Upper lobe of left lung (tissue), 6 donors: ENCODE measurements around the gene LSM14A. TPM values are rescaled to one million over a fixed set of nuclear protein-coding genes. Genes with fewer than 3 reads are reported as not detected.

Experiments used
- ATAC-seq, 2 donors: fragments of 200-7000 bp; cut with Tn5 transposase; one replicate each; pipeline ENCODE4 v1.9.1; 2022; ENCODE audit warnings: mild to moderate bottlenecking in 2 of 2, moderate library complexity in 2 of 2; ENCODE audit not compliant: low FRiP score in 2 of 2
- DNase-seq, 2 donors: peaks; one replicate each; pipeline ENCODE4 v3.0.0-alpha.2; 2019 to 2020
- H3K27ac ChIP-seq, 4 donors: fragments of 200-600 bp; sonication (generic); one replicate each; pipeline ENCODE4 v1.5.1; 2016 to 2019
- H3K27me3 ChIP-seq, 4 donors: fragments of 200-600 bp; sonication (generic); one replicate each; pipeline ENCODE4 v1.5.1; 2017 to 2019
- H3K36me3 ChIP-seq, 4 donors: fragments of 200-600 bp; sonication (generic); one replicate each; pipeline ENCODE4 v1.5.1; 2016 to 2019
- H3K4me1 ChIP-seq, 4 donors: fragments of 200-600 bp; sonication (generic); one replicate each; pipeline ENCODE4 v1.5.1; 2018 to 2019
- H3K4me3 ChIP-seq, 4 donors: fragments of 200-600 bp; sonication (generic); one replicate each; pipeline ENCODE4 v1.5.1; 2017 to 2019; ENCODE audit warnings: mild to moderate bottlenecking in 2 of 4, moderate library complexity in 1 of 4
- H3K9me3 ChIP-seq, 4 donors: fragments of 200-600 bp; sonication (generic); one replicate each; pipeline ENCODE4 v1.5.1; 2018 to 2019
- EP300 ChIP-seq, 4 donors: sonication (generic); formaldehyde crosslinking; IDR thresholded peaks; one replicate each; pipeline ENCODE4 v1.5.1; 2017; ENCODE audit warnings: antibody characterized with exemption in 4 of 4, control low read depth in 2 of 4
- POLR2A ChIP-seq, 4 donors: fragments of 450-650 bp; IDR thresholded peaks; one replicate each; pipeline ENCODE4 v1.5.1; 2016 to 2017; ENCODE audit warnings: antibody characterized with exemption in 4 of 4, mild to moderate bottlenecking in 2 of 4
- POLR2AphosphoS5 ChIP-seq, 2 donors: sonication (generic); formaldehyde crosslinking; IDR thresholded peaks; one replicate each; pipeline ENCODE4 v1.5.1; 2017; ENCODE audit warnings: antibody characterized with exemption in 2 of 2
- WGBS, 2 donors: methylation state at CpG; one replicate each; pipeline ENCODE4 v1.1.5; 2017 to 2018; 5-methylcytosine and 5-hydroxymethylcytosine counted together
- total RNA-seq, 6 donors: library from RNA; depleted of rRNA in 4 of 6; stranded (reverse); fragments of >200 nt in 4 of 6; gene quantifications; one replicate each; pipeline versions ENCODE4 v1.1.0 to v1.2.1, GENCODE V29; 2016 to 2021
- TF ChIP-seq, protein P1 (sequence below), 6 experiments: fragments of 450-650 bp in 4 of 6; fragments of 200-600 bp in 2 of 6; sonication (generic) in 2 of 6; IDR thresholded peaks; one replicate each; pipeline ENCODE4 v1.5.1; 2016 to 2019; ENCODE audit warnings: antibody characterized with exemption in 6 of 6
- donor health status: DM: no; HTN: no; CAD: no; lungs with moderate emphysema.
- donor health status: DM: no; HTN: yes; CAD: no; lungs with severe emphysema.

The LSM14A gene
- total RNA-seq, 6 donors from 2014 or later = 85.2 to 212 (median 96.3) TPM

- Histone ChIP-seq H3K36me3 (peaks cover 0 to 4% (median 0%) of the 10 kb centered on the region in 4 donors), H3K4me1 (peaks cover 6 to 30% (median 16%) of the 10 kb centered on the region in 4 donors), H3K9me3 (no peaks in the 10 kb centered on the region), H3K27ac (peak overlapping the region in 1 of 4 donors; percentile 48), H3K4me3 (no peak overlapping the region), H3K27me3 (no peaks in the 10 kb centered on the region)
- DNase-seq = no peak
- no peak for ATAC-seq
- WGBS, 2 donors = 67 to 80% methylated on average over 4 of the region's 4 CpGs
- TF ChIP-seq EP300 (IDR thresholded peaks at IDR 0.05) = no peak
- TF ChIP-seq POLR2AphosphoS5 (IDR thresholded peaks at IDR 0.05) = no peak
- TF ChIP-seq, protein P1, sequence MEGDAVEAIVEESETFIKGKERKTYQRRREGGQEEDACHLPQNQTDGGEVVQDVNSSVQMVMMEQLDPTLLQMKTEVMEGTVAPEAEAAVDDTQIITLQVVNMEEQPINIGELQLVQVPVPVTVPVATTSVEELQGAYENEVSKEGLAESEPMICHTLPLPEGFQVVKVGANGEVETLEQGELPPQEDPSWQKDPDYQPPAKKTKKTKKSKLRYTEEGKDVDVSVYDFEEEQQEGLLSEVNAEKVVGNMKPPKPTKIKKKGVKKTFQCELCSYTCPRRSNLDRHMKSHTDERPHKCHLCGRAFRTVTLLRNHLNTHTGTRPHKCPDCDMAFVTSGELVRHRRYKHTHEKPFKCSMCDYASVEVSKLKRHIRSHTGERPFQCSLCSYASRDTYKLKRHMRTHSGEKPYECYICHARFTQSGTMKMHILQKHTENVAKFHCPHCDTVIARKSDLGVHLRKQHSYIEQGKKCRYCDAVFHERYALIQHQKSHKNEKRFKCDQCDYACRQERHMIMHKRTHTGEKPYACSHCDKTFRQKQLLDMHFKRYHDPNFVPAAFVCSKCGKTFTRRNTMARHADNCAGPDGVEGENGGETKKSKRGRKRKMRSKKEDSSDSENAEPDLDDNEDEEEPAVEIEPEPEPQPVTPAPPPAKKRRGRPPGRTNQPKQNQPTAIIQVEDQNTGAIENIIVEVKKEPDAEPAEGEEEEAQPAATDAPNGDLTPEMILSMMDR (IDR thresholded peaks at IDR 0.05) = no peak
- TF ChIP-seq POLR2A (IDR thresholded peaks at IDR 0.05) = no peak
Observed at GRCh38 chr19:34277244-34277643, 104.9 kb downstream of the LSM14A start.

- WGBS, 2 donors = 85 to 94% methylated on average over 4 of the region's 4 CpGs
- Histone ChIP-seq H3K4me3 (no peak overlapping the region), H3K4me1 (peaks cover 5 to 29% (median 16%) of the 10 kb centered on the region in 4 donors), H3K9me3 (no peaks in the 10 kb centered on the region), H3K36me3 (peaks cover 0 to 4% (median 0%) of the 10 kb centered on the region in 4 donors), H3K27ac (no peak overlapping the region), H3K27me3 (no peaks in the 10 kb centered on the region)
- no peak for DNase-seq
- no peak for TF ChIP-seq EP300 (IDR thresholded peaks at IDR 0.05)
- TF ChIP-seq POLR2AphosphoS5 (IDR thresholded peaks at IDR 0.05) = no peak
- TF ChIP-seq, protein P1 (IDR thresholded peaks at IDR 0.05) = no peak
- no peak for TF ChIP-seq POLR2A (IDR thresholded peaks at IDR 0.05)
- ATAC-seq = no peak
Observed at GRCh38 chr19:34278783-34279182, 106.5 kb downstream of the LSM14A start.

Other genes starting within 250 kb of the LSM14A start
- gene GARRE1, start 82.0 kb downstream of the LSM14A start, total RNA-seq = 10 to 100 TPM; 18.2 to 36.7 (median 28.1) TPM
- 100 to 1,000 TPM in 4 of 6 donors, 10 to 100 TPM in 2; 90.4 to 198 (median 128) TPM for gene GPI, start 192.7 kb downstream of the LSM14A start, total RNA-seq
- 10 to 100 TPM in 3 of 6 donors, 1 to 10 TPM in 3; 3.2 to 35.6 (median 9.5) TPM for gene PDCD2L, start 231.9 kb downstream of the LSM14A start, total RNA-seq